Fibroblast of lung (primary cell): ENCODE results near the gene ANP32E. TPM values are rescaled to one million over a fixed set of nuclear protein-coding genes. Genes with fewer than 3 reads are reported as not detected.

Experiments used
- DNase-seq, 2 donors: peaks; one replicate each; pipeline versions ENCODE4 v3.0.0 to v3.0.0-alpha.2; 2010; ENCODE audit warnings: low read depth in 2 of 2
- H2AFZ ChIP-seq: 2 replicates; pipeline ENCODE4 v1.5.1; 2012; ENCODE audit warnings: low read length, control low read depth, inconsistent platforms
- H3K27ac ChIP-seq: 2 replicates; pipeline ENCODE4 v1.5.1; 2011; ENCODE audit warnings: low read length, control low read depth; ENCODE audit not compliant: insufficient read depth
- H3K27me3 ChIP-seq: 2 replicates; pipeline ENCODE4 v1.5.1; 2011; ENCODE audit warnings: mild to moderate bottlenecking, low read length; ENCODE audit not compliant: control insufficient read depth, insufficient read depth
- H3K36me3 ChIP-seq: 2 replicates; pipeline ENCODE4 v1.5.1; 2011; ENCODE audit warnings: low read length; ENCODE audit not compliant: control insufficient read depth, insufficient read depth
- H3K4me1 ChIP-seq: 2 replicates; pipeline ENCODE4 v1.5.1; 2011; ENCODE audit warnings: low read length; ENCODE audit not compliant: control insufficient read depth, insufficient read depth; ENCODE audit errors: extremely low read depth
- H3K4me2 ChIP-seq: 2 replicates; pipeline ENCODE4 v1.5.1; 2011; ENCODE audit warnings: low read length, control low read depth; ENCODE audit not compliant: insufficient read depth; ENCODE audit errors: extremely low read depth
- H3K4me3 ChIP-seq, 4 experiments: fragments of 200-600 bp in 1 of 4; sonication (generic) in 1 of 4; replicated peaks in 1 of 4; 2 replicates each; pipeline ENCODE4 v1.5.1; 2011 to 2016; ENCODE audit warnings: low read length in 4 of 4, low read depth in 3 of 4, mild to moderate bottlenecking in 3 of 4, control low read depth in 2 of 4, inconsistent platforms in 1 of 4, mixed read lengths in 1 of 4; ENCODE audit not compliant: insufficient read depth in 1 of 4; ENCODE audit errors: control extremely low read depth in 1 of 4
- H3K79me2 ChIP-seq: 2 replicates; pipeline ENCODE4 v1.5.1; 2012; ENCODE audit warnings: mild to moderate bottlenecking, low read length, inconsistent platforms; ENCODE audit not compliant: control insufficient read depth, insufficient read depth
- H3K9ac ChIP-seq: 2 replicates; pipeline ENCODE4 v1.5.1; 2011; ENCODE audit warnings: mild to moderate bottlenecking, low read length, control low read depth; ENCODE audit not compliant: insufficient read depth
- H3K9me3 ChIP-seq: 2 replicates; pipeline ENCODE4 v1.5.1; 2012; ENCODE audit warnings: low read depth, low read length; ENCODE audit not compliant: control insufficient read depth, insufficient read depth
- H4K20me1 ChIP-seq: 2 replicates; pipeline ENCODE4 v1.5.1; 2011; ENCODE audit warnings: low read length; ENCODE audit not compliant: control insufficient read depth, insufficient read depth; ENCODE audit errors: extremely low read depth
- CTCF ChIP-seq, 2 donors: IDR thresholded peaks in 1 of 2; conservative IDR thresholded peaks in 1 of 2; 1 replicate in 1 of 2; 2 replicates in 1 of 2; pipeline ENCODE4 v1.5.1; 2011 to 2012; ENCODE audit warnings: low read length in 2 of 2, control low read depth in 1 of 2, inconsistent platforms in 1 of 2, low read depth in 1 of 2, mild to moderate bottlenecking in 1 of 2
- EZH2 ChIP-seq: IDR thresholded peaks from 2 replicates; pipeline ENCODE4 v1.5.1; 2012; ENCODE audit warnings: low read length, control low read depth, mild to moderate bottlenecking; ENCODE audit errors: missing control alignments
- polyA plus RNA-seq, 2 donors: library from polyadenylated mRNA; depleted of rRNA in 1 of 2; stranded (reverse) in 1 of 2; unstranded in 1 of 2; fragments of >200 nt; gene quantifications; 2 replicates each; pipeline ENCODE4 v1.2.1, GENCODE V29; 2011 to 2012; ENCODE audit warnings: missing spikeins in 1 of 2
- total RNA-seq: library from RNA; depleted of rRNA; stranded (reverse); fragments of >200 nt; gene quantifications from 2 replicates; pipeline ENCODE4 v1.2.1, GENCODE V29; 2014

The ANP32E gene
- total and polyA plus RNA-seq, 2 donors (not counting 1 experiment from before 2014, with no cell fraction given), result 22.4 to 24.6 TPM

- Histone ChIP-seq H3K4me3 (no peak overlapping the region), H3K27me3 (peaks cover 22% of the 10 kb centered on the region), H3K4me2 (no peak overlapping the region), H2AFZ (no peak overlapping the region), H3K9me3 (no peaks in the 10 kb centered on the region), H3K79me2 (no peaks in the 10 kb centered on the region), H3K9ac (no peak overlapping the region), H3K27ac (no peak overlapping the region), H4K20me1 (no peaks in the 10 kb centered on the region), H3K36me3 (peaks cover 1% of the 10 kb centered on the region), H3K4me1 (peaks cover 9% of the 10 kb centered on the region)
- DNase-seq, result peak in 1 of 2 donors; percentile 22
- TF ChIP-seq EZH2 (peak; percentile 37), CTCF (conservative IDR thresholded peaks at IDR 0.05 in 1 of 2, IDR thresholded peaks at IDR 0.05 in 1 of 2; ENCODE audit: low read depth in 1 of 2, low read length in 2 of 2) (no peak)
Measured at GRCh38 chr1:150259758-150260669, 24.1 kb upstream of the ANP32E start.

- no peak for DNase-seq
- Histone ChIP-seq H3K9ac (no peak overlapping the region), H2AFZ (no peak overlapping the region), H3K4me3 (no peak overlapping the region), H3K9me3 (no peaks in the 10 kb centered on the region), H3K79me2 (no peaks in the 10 kb centered on the region), H3K4me2 (no peak overlapping the region), H4K20me1 (no peaks in the 10 kb centered on the region), H3K36me3 (no peaks in the 10 kb centered on the region), H3K27me3 (peaks cover 22% of the 10 kb centered on the region), H3K4me1 (peaks cover 9% of the 10 kb centered on the region), H3K27ac (no peak overlapping the region)
- TF ChIP-seq CTCF (conservative IDR thresholded peaks at IDR 0.05 in 1 of 2, IDR thresholded peaks at IDR 0.05 in 1 of 2; ENCODE audit: low read depth in 1 of 2, low read length in 2 of 2), result no peak
- no peak for TF ChIP-seq EZH2
Measured at GRCh38 chr1:150259217-150259616, 23.3 kb upstream of the ANP32E start.

GRCh38 chr1:150257624-150258585 lies 22.0 kb upstream of the ANP32E start, which contains the start of gene CA14:
CA14 (plus strand) TSS chr1:150257774; CDS start chr1:150258129, 355 bp downstream.
- H4K20me1 ChIP-seq, result no peaks in the 10 kb centered on the region
- no peak within 1 kb of the TSS for H3K9ac ChIP-seq
- H3K27ac ChIP-seq, result no peak within 1 kb of the TSS
- H2AFZ ChIP-seq, result peak within 1 kb of the TSS; percentile 44
- no peaks in the 10 kb centered on the region for H3K36me3 ChIP-seq
- peak in 1 of 2 donors; percentile 33 for DNase-seq
- H3K27me3 ChIP-seq, result peaks cover 22% of the 10 kb centered on the region
- TF ChIP-seq EZH2 (no peak), CTCF (conservative IDR thresholded peaks at IDR 0.05 in 1 of 2, IDR thresholded peaks at IDR 0.05 in 1 of 2; ENCODE audit: low read depth in 1 of 2, low read length in 2 of 2) (no peak)
- H3K9me3 ChIP-seq, result no peaks in the 10 kb centered on the region
- no peaks in the 10 kb centered on the region for H3K79me2 ChIP-seq
- H3K4me1 ChIP-seq, result peaks cover 9% of the 10 kb centered on the region
- H3K4me2 ChIP-seq, result peak within 1 kb of the TSS; percentile 77
- H3K4me3 ChIP-seq, result no peak within 1 kb of the TSS
